Fibroblast of lung (primary cell): Measurements from ENCODE around the gene TRMT44. TPM values are rescaled to one million over a fixed set of nuclear protein-coding genes. Genes with fewer than 3 reads are reported as not detected.
"Not testable (repeated sequence)": the region's sequence is repeated elsewhere in the genome, so short reads cannot be mapped to it uniquely, and the experiment has no call there.

ENCODE experiments used
- DNase-seq, 2 donors: peaks; one replicate each; pipeline versions ENCODE4 v3.0.0 to v3.0.0-alpha.2; 2010; ENCODE audit warnings: low read depth in 2 of 2
- H2AFZ ChIP-seq: 2 replicates; pipeline ENCODE4 v1.5.1; 2012; ENCODE audit warnings: low read length, control low read depth, inconsistent platforms
- H3K27ac ChIP-seq: 2 replicates; pipeline ENCODE4 v1.5.1; 2011; ENCODE audit warnings: low read length, control low read depth; ENCODE audit not compliant: insufficient read depth
- H3K27me3 ChIP-seq: 2 replicates; pipeline ENCODE4 v1.5.1; 2011; ENCODE audit warnings: mild to moderate bottlenecking, low read length; ENCODE audit not compliant: control insufficient read depth, insufficient read depth
- H3K36me3 ChIP-seq: 2 replicates; pipeline ENCODE4 v1.5.1; 2011; ENCODE audit warnings: low read length; ENCODE audit not compliant: control insufficient read depth, insufficient read depth
- H3K4me1 ChIP-seq: 2 replicates; pipeline ENCODE4 v1.5.1; 2011; ENCODE audit warnings: low read length; ENCODE audit not compliant: control insufficient read depth, insufficient read depth; ENCODE audit errors: extremely low read depth
- H3K4me2 ChIP-seq: 2 replicates; pipeline ENCODE4 v1.5.1; 2011; ENCODE audit warnings: low read length, control low read depth; ENCODE audit not compliant: insufficient read depth; ENCODE audit errors: extremely low read depth
- H3K4me3 ChIP-seq, 4 experiments: fragments of 200-600 bp in 1 of 4; sonication (generic) in 1 of 4; replicated peaks in 1 of 4; 2 replicates each; pipeline ENCODE4 v1.5.1; 2011 to 2016; ENCODE audit warnings: low read length in 4 of 4, low read depth in 3 of 4, mild to moderate bottlenecking in 3 of 4, control low read depth in 2 of 4, inconsistent platforms in 1 of 4, mixed read lengths in 1 of 4; ENCODE audit not compliant: insufficient read depth in 1 of 4; ENCODE audit errors: control extremely low read depth in 1 of 4
- H3K79me2 ChIP-seq: 2 replicates; pipeline ENCODE4 v1.5.1; 2012; ENCODE audit warnings: mild to moderate bottlenecking, low read length, inconsistent platforms; ENCODE audit not compliant: control insufficient read depth, insufficient read depth
- H3K9ac ChIP-seq: 2 replicates; pipeline ENCODE4 v1.5.1; 2011; ENCODE audit warnings: mild to moderate bottlenecking, low read length, control low read depth; ENCODE audit not compliant: insufficient read depth
- H3K9me3 ChIP-seq: 2 replicates; pipeline ENCODE4 v1.5.1; 2012; ENCODE audit warnings: low read depth, low read length; ENCODE audit not compliant: control insufficient read depth, insufficient read depth
- H4K20me1 ChIP-seq: 2 replicates; pipeline ENCODE4 v1.5.1; 2011; ENCODE audit warnings: low read length; ENCODE audit not compliant: control insufficient read depth, insufficient read depth; ENCODE audit errors: extremely low read depth
- CTCF ChIP-seq, 2 donors: IDR thresholded peaks in 1 of 2; conservative IDR thresholded peaks in 1 of 2; 1 replicate in 1 of 2; 2 replicates in 1 of 2; pipeline ENCODE4 v1.5.1; 2011 to 2012; ENCODE audit warnings: low read length in 2 of 2, control low read depth in 1 of 2, inconsistent platforms in 1 of 2, low read depth in 1 of 2, mild to moderate bottlenecking in 1 of 2
- EZH2 ChIP-seq: IDR thresholded peaks from 2 replicates; pipeline ENCODE4 v1.5.1; 2012; ENCODE audit warnings: low read length, control low read depth, mild to moderate bottlenecking; ENCODE audit errors: missing control alignments
- polyA plus RNA-seq, 2 donors: library from polyadenylated mRNA; depleted of rRNA in 1 of 2; stranded (reverse) in 1 of 2; unstranded in 1 of 2; fragments of >200 nt; gene quantifications; 2 replicates each; pipeline ENCODE4 v1.2.1, GENCODE V29; 2011 to 2012; ENCODE audit warnings: missing spikeins in 1 of 2
- total RNA-seq: library from RNA; depleted of rRNA; stranded (reverse); fragments of >200 nt; gene quantifications from 2 replicates; pipeline ENCODE4 v1.2.1, GENCODE V29; 2014

The TRMT44 gene
- total and polyA plus RNA-seq, 2 donors (not counting 1 experiment from before 2014, with no cell fraction given), result 6.5 to 14.0 TPM

- no peak for DNase-seq
- H3K36me3 ChIP-seq, result no peaks in the 10 kb centered on the region
- no peak overlapping the region for H3K4me3 ChIP-seq
- TF ChIP-seq CTCF (conservative IDR thresholded peaks at IDR 0.05 in 1 of 2, IDR thresholded peaks at IDR 0.05 in 1 of 2; ENCODE audit: low read depth in 1 of 2, low read length in 2 of 2) (no peak), EZH2 (no peak)
- no peak overlapping the region for H2AFZ ChIP-seq
- no peak overlapping the region for H3K27ac ChIP-seq
- no peaks in the 10 kb centered on the region for H3K27me3 ChIP-seq
- H4K20me1 ChIP-seq, result no peaks in the 10 kb centered on the region
- H3K79me2 ChIP-seq, result no peaks in the 10 kb centered on the region
- no peak overlapping the region for H3K4me2 ChIP-seq
- no peaks in the 10 kb centered on the region for H3K9me3 ChIP-seq
- peaks cover 2% of the 10 kb centered on the region for H3K4me1 ChIP-seq
- no peak overlapping the region for H3K9ac ChIP-seq
These were observed 71.9 kb downstream of the TRMT44 start for GRCh38 chr4:8512510-8512909.

DNA sequence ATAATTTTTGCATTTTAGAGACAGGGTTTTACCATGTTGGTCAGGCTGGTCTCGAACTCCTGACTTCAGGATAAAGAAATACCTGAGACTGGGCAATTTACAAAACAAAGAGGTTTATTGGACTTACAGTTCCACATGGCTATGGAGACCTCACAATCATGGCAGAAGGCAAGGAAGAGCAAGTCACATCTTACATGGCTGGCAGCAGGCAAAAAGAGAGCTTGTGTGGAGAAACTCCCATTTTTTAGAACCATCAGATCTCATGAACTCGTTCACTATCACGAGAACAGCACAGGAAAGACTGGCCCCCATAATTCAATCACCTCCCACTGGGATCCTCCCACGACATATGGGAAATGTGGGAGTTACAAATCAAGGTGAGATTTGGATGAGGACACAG lies 72.5 kb downstream of the TRMT44 start:
- H4K20me1 ChIP-seq, H3K9me3 ChIP-seq, H3K4me1 ChIP-seq, H3K9ac ChIP-seq, H3K27ac ChIP-seq, H3K4me3 ChIP-seq, DNase-seq, H3K4me2 ChIP-seq, H3K36me3 ChIP-seq, H3K79me2 ChIP-seq, H3K27me3 ChIP-seq, H2AFZ ChIP-seq: not testable (repeated sequence)

DNA sequence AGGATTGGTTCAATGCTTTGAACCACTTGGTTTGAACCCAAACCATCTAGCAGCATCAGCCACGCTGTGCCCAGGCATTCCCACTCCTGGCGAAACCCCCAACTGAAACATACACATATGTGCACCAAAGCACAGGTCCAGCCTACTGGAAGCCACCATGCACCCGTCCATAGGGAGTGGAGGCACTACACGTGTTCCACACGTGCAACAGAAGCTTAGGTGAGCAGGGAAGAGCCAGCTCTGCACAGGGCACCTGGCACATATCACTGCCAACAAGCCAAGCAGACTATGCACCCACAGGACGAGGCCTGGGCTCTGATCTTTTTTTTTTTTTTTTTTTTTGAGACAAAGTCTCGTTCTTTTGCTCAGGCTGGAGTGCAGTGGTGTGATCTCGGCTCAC lies 73.4 kb downstream of the TRMT44 start:
- Histone ChIP-seq H3K4me3 (no peak overlapping the region), H3K36me3 (no peaks in the 10 kb centered on the region), H3K27ac (no peak overlapping the region), H3K9ac (no peak overlapping the region), H3K9me3 (no peaks in the 10 kb centered on the region), H3K27me3 (no peaks in the 10 kb centered on the region), H4K20me1 (no peaks in the 10 kb centered on the region), H3K79me2 (no peaks in the 10 kb centered on the region), H3K4me2 (no peak overlapping the region), H2AFZ (no peak overlapping the region), H3K4me1 (peaks cover 2% of the 10 kb centered on the region)
- TF ChIP-seq CTCF (conservative IDR thresholded peaks at IDR 0.05 in 1 of 2, IDR thresholded peaks at IDR 0.05 in 1 of 2; ENCODE audit: low read depth in 1 of 2, low read length in 2 of 2) (no peak), EZH2 (no peak)
- DNase-seq, result no peak
